DOHH2 (cell line): ENCODE data around the gene NRCAM.

ENCODE experiments used
- H3F3A ChIP-seq: fragments of 200-600 bp; sonication (generic), shearing (Covaris generic); 2 replicates; pipeline ENCODE4 v1.6.0; 2016; ENCODE audit warnings: antibody characterized with exemption, mild to moderate bottlenecking; ENCODE audit not compliant: control insufficient read depth, insufficient read depth
- H3K27ac ChIP-seq: fragments of 200-600 bp; sonication (generic); 2 replicates; pipeline ENCODE4 v1.5.1; 2014; ENCODE audit warnings: low read depth, mild to moderate bottlenecking, low read length, moderate library complexity
- H3K27me3 ChIP-seq: fragments of 200-600 bp; sonication (generic); 2 replicates; pipeline ENCODE4 v1.6.1; 2014; ENCODE audit warnings: mild to moderate bottlenecking, low read length, mixed read lengths; ENCODE audit not compliant: control insufficient read depth
- H3K36me3 ChIP-seq: fragments of 200-600 bp; sonication (generic); 2 replicates; pipeline ENCODE4 v1.6.1; 2014; ENCODE audit warnings: mild to moderate bottlenecking, low read length, moderate library complexity, mixed read lengths; ENCODE audit not compliant: control insufficient read depth
- H3K4me1 ChIP-seq: fragments of 200-600 bp; sonication (generic); 2 replicates; pipeline ENCODE4 v1.6.1; 2014; ENCODE audit warnings: mild to moderate bottlenecking, low read length, mixed read lengths; ENCODE audit not compliant: control insufficient read depth
- H3K4me2 ChIP-seq: fragments of 200-600 bp; sonication (generic); 2 replicates; pipeline ENCODE4 v1.6.0; 2014; ENCODE audit warnings: mild to moderate bottlenecking, low read length, moderate library complexity
- H3K4me3 ChIP-seq: fragments of 200-600 bp; sonication (generic); 2 replicates; pipeline ENCODE4 v1.5.1; 2014; ENCODE audit warnings: mild to moderate bottlenecking, low read length, mixed read lengths
- H3K79me2 ChIP-seq: fragments of 200-600 bp; sonication (generic); 2 replicates; pipeline ENCODE4 v1.6.1; 2014; ENCODE audit warnings: mild to moderate bottlenecking, low read length, mixed read lengths; ENCODE audit not compliant: control insufficient read depth
- H3K9me2 ChIP-seq: fragments of 200-600 bp; sonication (generic); replicated peaks from 2 replicates; pipeline ENCODE4 v1.6.1; 2014; ENCODE audit warnings: mild to moderate bottlenecking, low read length, mixed read lengths; ENCODE audit not compliant: control insufficient read depth
- H3K9me3 ChIP-seq: fragments of 200-600 bp; sonication (generic); 2 replicates; pipeline ENCODE4 v1.6.1; 2014; ENCODE audit warnings: antibody characterized with exemption, low read length, mixed read lengths; ENCODE audit not compliant: control insufficient read depth, insufficient read depth
- H4K20me1 ChIP-seq: fragments of 200-600 bp; sonication (generic); 2 replicates; pipeline ENCODE4 v1.6.0; 2014; ENCODE audit warnings: low read depth, mild to moderate bottlenecking, antibody characterized with exemption, low read length, moderate library complexity; ENCODE audit not compliant: control insufficient read depth, insufficient read depth
- EZH2phosphoT487 ChIP-seq: fragments of 200-600 bp; sonication (generic); IDR thresholded peaks from 2 replicates; pipeline ENCODE4 v1.6.1; 2017; ENCODE audit warnings: borderline replicate concordance, mild to moderate bottlenecking, antibody characterized with exemption, low read length, moderate library complexity, mixed read lengths
- TF ChIP-seq, protein P1 (sequence below): fragments of 200-600 bp; sonication (generic); IDR thresholded peaks from one replicate; pipeline ENCODE4 v1.5.1; 2014; ENCODE audit warnings: antibody characterized with exemption, mild to moderate bottlenecking, low read depth, low read length; ENCODE audit not compliant: poor library complexity, severe bottlenecking

NRCAM gene

DNA sequence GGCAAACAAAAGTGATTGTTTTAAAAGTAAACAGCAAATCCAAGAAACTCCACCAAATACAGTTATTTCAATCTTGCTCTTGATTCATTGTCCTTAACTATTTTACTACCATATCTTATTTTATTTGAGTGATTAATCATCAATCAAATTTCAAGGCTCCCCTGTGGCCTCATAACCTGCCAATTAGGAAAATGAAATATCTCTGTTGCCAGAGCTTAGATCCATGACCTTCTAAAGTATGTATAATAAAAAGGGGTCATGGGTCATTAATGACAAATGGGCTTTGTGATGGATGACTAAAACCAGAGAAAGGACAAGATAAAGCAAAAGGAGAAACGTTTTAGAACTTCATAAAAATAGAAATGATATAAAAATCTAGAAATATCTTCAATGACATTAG is 28.5 kb downstream of the NRCAM start:
- no peak overlapping the region for H3K27ac ChIP-seq
- H3K4me2 ChIP-seq: no peak overlapping the region
- no peaks in the 10 kb centered on the region for H4K20me1 ChIP-seq
- no peaks in the 10 kb centered on the region for H3K9me3 ChIP-seq
- H3K4me3 ChIP-seq: no peak overlapping the region
- no peaks in the 10 kb centered on the region for H3K79me2 ChIP-seq
- H3K27me3 ChIP-seq: peaks cover 37% of the 10 kb centered on the region
- TF ChIP-seq, protein P1, sequence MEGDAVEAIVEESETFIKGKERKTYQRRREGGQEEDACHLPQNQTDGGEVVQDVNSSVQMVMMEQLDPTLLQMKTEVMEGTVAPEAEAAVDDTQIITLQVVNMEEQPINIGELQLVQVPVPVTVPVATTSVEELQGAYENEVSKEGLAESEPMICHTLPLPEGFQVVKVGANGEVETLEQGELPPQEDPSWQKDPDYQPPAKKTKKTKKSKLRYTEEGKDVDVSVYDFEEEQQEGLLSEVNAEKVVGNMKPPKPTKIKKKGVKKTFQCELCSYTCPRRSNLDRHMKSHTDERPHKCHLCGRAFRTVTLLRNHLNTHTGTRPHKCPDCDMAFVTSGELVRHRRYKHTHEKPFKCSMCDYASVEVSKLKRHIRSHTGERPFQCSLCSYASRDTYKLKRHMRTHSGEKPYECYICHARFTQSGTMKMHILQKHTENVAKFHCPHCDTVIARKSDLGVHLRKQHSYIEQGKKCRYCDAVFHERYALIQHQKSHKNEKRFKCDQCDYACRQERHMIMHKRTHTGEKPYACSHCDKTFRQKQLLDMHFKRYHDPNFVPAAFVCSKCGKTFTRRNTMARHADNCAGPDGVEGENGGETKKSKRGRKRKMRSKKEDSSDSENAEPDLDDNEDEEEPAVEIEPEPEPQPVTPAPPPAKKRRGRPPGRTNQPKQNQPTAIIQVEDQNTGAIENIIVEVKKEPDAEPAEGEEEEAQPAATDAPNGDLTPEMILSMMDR: no peak
- no peak for TF ChIP-seq EZH2phosphoT487
- no peaks in the 10 kb centered on the region for H3K4me1 ChIP-seq
- no peaks in the 10 kb centered on the region for H3K9me2 ChIP-seq
- H3K36me3 ChIP-seq: no peaks in the 10 kb centered on the region
- H3F3A ChIP-seq: no peaks in the 10 kb centered on the region

DNA sequence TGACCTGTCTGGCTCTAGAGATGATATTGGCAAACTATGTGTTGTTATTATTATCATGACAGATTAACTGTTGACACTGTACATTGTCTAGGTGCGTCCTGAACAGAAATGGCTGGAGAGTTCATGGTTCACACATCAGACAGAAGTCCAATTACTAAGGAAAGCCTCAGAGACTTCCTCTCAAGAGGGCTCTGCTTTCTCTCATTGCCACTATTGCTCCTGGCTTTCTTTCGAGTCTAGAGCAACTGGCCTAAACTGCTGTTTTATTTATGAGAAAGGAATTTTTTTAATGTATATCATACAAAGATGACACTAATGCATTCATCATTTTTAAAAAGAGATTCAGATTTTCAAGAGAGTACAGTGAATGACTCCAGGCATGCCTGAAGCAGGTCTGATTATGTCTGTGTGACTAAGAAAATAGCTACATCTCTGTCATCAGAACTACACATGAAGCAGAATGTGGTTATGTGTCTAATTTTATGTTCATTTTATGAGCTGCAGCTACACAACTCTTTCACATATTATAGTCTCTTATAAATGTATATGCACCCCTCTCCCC is 30.4 kb downstream of the NRCAM start:
- no peak for TF ChIP-seq EZH2phosphoT487
- TF ChIP-seq, protein P1: no peak
- Histone ChIP-seq H3K27ac (no peak overlapping the region), H3K9me2 (no peaks in the 10 kb centered on the region), H3K4me2 (no peak overlapping the region), H3K79me2 (no peaks in the 10 kb centered on the region), H3K27me3 (peaks cover 50% of the 10 kb centered on the region), H3K4me3 (no peak overlapping the region), H3K9me3 (no peaks in the 10 kb centered on the region), H3F3A (no peaks in the 10 kb centered on the region), H3K4me1 (no peaks in the 10 kb centered on the region), H4K20me1 (no peaks in the 10 kb centered on the region), H3K36me3 (no peaks in the 10 kb centered on the region)

DNA sequence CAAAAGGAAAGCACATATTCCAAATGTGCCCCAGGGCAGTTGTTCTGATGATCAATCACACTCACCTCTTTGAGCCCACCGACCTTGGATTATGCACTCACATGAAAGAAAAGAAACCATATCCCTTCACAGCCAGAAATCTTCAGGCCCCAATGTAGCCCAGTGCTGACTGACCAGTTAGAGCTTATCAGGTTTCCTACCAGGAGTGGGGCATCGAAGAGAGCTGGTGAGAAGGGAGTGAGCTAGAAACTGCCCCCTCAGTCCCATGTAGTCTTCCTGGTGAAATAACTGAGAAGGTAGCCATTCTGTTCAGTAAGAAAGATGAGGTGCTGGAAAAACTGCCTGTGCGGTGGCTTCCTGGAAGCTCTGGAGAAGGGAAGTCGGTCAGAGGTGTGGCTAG is 32.2 kb downstream of the NRCAM start:
- Histone ChIP-seq H3K4me2 (no peak overlapping the region), H3K9me2 (no peaks in the 10 kb centered on the region), H3K27me3 (peaks cover 63% of the 10 kb centered on the region), H3K79me2 (no peaks in the 10 kb centered on the region), H3K4me1 (peaks cover 2% of the 10 kb centered on the region), H3K9me3 (no peaks in the 10 kb centered on the region), H3K4me3 (no peak overlapping the region), H3K36me3 (no peaks in the 10 kb centered on the region), H3K27ac (no peak overlapping the region), H3F3A (no peaks in the 10 kb centered on the region), H4K20me1 (no peaks in the 10 kb centered on the region)
- TF ChIP-seq EZH2phosphoT487: no peak
- TF ChIP-seq, protein P1: no peak
